Measurements from ENCODE around the gene CBLN3.

Gene CBLN3

DNA sequence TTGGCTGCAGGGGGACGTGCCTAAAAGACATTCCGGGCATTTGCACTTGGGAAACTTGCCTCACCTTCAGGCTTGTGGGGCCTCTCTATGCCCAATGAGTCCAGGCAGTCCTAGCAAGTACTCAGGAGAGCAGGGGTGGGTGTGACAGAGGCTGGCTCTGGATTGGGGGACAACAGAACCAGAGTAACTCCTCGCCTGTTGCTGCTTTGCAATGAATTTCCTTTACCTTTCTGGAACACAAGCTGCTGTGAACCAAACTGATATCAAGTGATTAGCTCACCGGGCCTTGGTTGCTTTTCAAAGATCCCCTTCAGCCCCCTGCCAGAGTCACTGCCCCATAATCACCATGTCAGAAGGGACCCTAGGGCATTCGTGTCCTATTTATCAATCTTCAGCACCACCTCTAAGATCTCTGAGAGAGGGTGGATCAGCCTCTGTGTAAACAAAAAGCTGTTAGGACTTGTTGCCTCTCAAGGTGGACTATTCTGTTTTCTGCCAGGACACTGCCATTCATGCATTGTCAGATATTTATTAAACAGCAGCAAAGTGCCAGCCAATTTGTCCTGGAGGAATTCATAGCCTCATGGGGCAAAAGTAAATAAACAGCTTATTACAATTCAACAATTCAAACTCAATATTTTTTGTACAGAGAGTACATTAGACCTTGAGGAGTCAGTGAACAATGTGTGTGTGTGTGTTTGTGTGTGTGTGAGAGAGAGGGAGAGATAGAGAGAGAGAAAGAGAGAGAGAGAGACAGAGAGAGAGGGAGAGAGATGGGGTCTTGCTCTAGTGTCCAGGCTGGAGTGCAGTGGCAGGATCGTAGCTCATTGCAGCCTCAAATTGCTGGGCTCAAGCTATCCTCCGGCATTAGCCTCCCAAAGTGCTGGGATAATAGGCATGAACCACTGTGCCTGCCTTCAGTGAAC is 50.2 kb downstream of the CBLN3 start:
- no peak for DNase-seq

DNA sequence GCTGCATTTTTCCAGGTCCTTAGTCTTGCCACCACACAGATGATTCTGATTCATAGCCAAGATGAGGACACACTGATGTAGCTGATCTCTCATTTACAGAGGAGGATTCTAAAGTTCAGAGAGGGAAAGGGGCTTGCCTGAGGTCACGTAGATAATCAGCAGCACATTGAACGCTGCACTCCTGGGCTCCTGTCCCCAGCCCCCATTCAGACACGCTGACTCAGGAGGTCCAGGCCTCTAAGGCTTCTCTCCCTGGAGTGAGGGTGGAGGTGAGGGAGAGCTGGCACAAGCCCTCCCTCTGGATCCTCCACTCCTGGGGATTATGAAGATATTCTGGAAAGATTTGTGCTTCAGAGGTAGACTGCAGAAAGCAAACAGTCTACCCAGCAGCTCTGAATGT is 51.1 kb downstream of the CBLN3 start:
- no peak for DNase-seq

DNA sequence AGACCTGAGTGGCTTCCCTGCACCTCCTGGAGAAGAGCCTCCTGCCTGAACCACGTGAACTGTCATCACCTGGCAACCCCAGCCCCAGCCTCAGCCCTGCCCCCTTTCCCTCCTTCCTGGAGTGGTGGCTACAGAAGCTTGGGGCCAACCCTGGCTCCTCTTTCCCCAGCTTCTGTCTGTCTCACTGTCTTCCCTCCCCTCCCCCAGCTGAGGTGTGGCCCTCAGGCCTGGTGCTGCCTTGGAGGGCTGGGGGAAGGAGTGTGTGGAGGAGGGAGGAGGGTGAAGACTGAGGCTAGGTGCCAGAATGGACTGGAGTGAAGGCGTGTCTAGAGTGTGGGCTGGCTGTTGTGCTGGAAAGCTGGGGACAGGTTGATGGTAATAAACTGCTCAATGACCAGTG is 51.8 kb downstream of the CBLN3 start:
- no peak for DNase-seq

DNA sequence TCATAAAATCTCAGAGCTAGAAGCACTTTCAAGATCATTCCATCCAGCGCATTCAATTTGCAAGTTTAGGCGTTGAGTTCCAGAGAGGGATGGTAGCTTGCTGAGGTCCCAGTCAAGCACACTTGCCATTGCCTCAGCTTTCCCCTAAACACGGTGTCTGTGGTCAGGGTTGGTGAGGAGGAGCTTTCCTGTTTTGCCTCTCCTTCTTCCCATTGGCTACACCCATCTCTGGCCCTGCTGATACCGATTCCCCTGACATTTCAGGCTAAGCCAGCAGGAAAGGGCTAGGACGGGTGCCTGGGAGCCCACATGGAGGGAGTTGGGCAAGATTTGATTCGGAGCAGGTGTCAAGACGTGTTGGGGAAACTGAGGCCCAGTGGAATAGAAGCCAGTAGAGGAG is 52.3 kb downstream of the CBLN3 start:
- DNase-seq, result no peak

Measured in amniotic stem cell (primary cell).